IMR-90 (cell line): Measurements from ENCODE around the gene ANAPC5. TPM values are rescaled to one million over a fixed set of nuclear protein-coding genes. Genes with fewer than 3 reads are reported as not detected.

ENCODE experiments used
- ATAC-seq: fragments of 200-7000 bp; cut with Tn5 transposase; 2 replicates; pipeline ENCODE4 v1.9.1; 2020; ENCODE audit warnings: low read depth, mild to moderate bottlenecking, moderate library complexity
- BruUV-seq: library from RNA; stranded (reverse); fragments of 400-500 nt; replicated peaks from 2 replicates; lab custom pipeline; 2021; lab: Mats Ljungman, UMichigan
- CTCF ChIA-PET: fragments of 300-600 bp; formaldehyde crosslinking; extraction: SDS; loops from one replicate; lab custom pipeline; 2021; ENCODE audit warnings: antibody characterized with exemption; lab: Yijun Ruan, JAX
- POLR2A ChIA-PET: fragments of 300-600 bp; sonication (Branson Sonifier 250); formaldehyde crosslinking; loops from one replicate; lab custom pipeline; 2022; ENCODE audit warnings: antibody characterized with exemption; ENCODE audit not compliant: unreplicated experiment; lab: Charles Lee
- DNase-seq: peaks from one replicate; pipeline ENCODE4 v3.0.0; 2013
- H2AFZ ChIP-seq: replicated peaks from 2 replicates; pipeline ENCODE3; 2013; ENCODE audit warnings: low read length, mild to moderate bottlenecking; ENCODE audit not compliant: poor library complexity
- H2AK5ac ChIP-seq: 2 replicates; pipeline ENCODE4 v1.6.1; 2013; ENCODE audit warnings: low read depth, low read length, inconsistent platforms
- H2AK9ac ChIP-seq: replicated peaks from 2 replicates; pipeline ENCODE3; 2013; ENCODE audit warnings: mild to moderate bottlenecking, low read depth, low read length, moderate library complexity; ENCODE audit not compliant: poor library complexity
- H2BK120ac ChIP-seq: 2 replicates; pipeline ENCODE4 v1.6.1; 2013; ENCODE audit warnings: low read depth, low read length, inconsistent platforms
- H2BK15ac ChIP-seq: 3 replicates; pipeline ENCODE4 v1.6.1; 2013; ENCODE audit warnings: low read depth, low read length, inconsistent platforms
- H2BK20ac ChIP-seq: 2 replicates; pipeline ENCODE4 v1.6.1; 2013; ENCODE audit warnings: low read depth, mild to moderate bottlenecking, inconsistent platforms, low read length, moderate library complexity
- H2BK5ac ChIP-seq: 2 replicates; pipeline ENCODE4 v1.6.1; 2013; ENCODE audit warnings: mild to moderate bottlenecking, low read depth, low read length, inconsistent platforms; ENCODE audit not compliant: poor library complexity, severe bottlenecking
- H3K14ac ChIP-seq: replicated peaks from 2 replicates; pipeline ENCODE4 v1.6.1; 2013; ENCODE audit warnings: low read depth, low read length, inconsistent platforms
- H3K18ac ChIP-seq: 2 replicates; pipeline ENCODE4 v1.6.1; 2013; ENCODE audit warnings: low read depth, low read length, control low read depth
- H3K23ac ChIP-seq: 2 replicates; pipeline ENCODE4 v1.6.1; 2013; ENCODE audit warnings: low read depth, low read length, inconsistent platforms
- H3K27ac ChIP-seq: 2 replicates; pipeline ENCODE4 v1.5.1; 2013; ENCODE audit warnings: mild to moderate bottlenecking, control low read depth, low read length; ENCODE audit not compliant: insufficient read depth
- H3K27me3 ChIP-seq: 2 replicates; pipeline ENCODE4 v1.6.1; 2013; ENCODE audit warnings: low read length; ENCODE audit not compliant: control insufficient read depth, insufficient read depth
- H3K36me3 ChIP-seq: 2 replicates; pipeline ENCODE4 v1.6.1; 2013; ENCODE audit warnings: low read length, mixed read lengths; ENCODE audit not compliant: control insufficient read depth, insufficient read depth
- H3K4ac ChIP-seq: 2 replicates; pipeline ENCODE4 v1.6.1; 2013; ENCODE audit warnings: low read depth, low read length, inconsistent platforms
- H3K4me1 ChIP-seq: 2 replicates; pipeline ENCODE4 v1.6.1; 2013; ENCODE audit warnings: low read length, mixed read lengths; ENCODE audit not compliant: control insufficient read depth, insufficient read depth
- H3K4me2 ChIP-seq: 2 replicates; pipeline ENCODE4 v1.6.1; 2013; ENCODE audit warnings: low read depth, mild to moderate bottlenecking, control low read depth, low read length, moderate library complexity
- H3K4me3 ChIP-seq: 2 replicates; pipeline ENCODE4 v1.5.1; 2013; ENCODE audit warnings: low read depth, mild to moderate bottlenecking, control low read depth, low read length, moderate library complexity; ENCODE audit not compliant: insufficient read depth
- H3K56ac ChIP-seq: 2 replicates; pipeline ENCODE4 v1.6.1; 2013; ENCODE audit warnings: low read length, inconsistent platforms; ENCODE audit not compliant: insufficient read depth; ENCODE audit errors: extremely low read depth
- H3K79me1 ChIP-seq, 2 experiments: 2 replicates each; pipeline ENCODE4 v1.6.1; 2013; ENCODE audit warnings: low read length in 2 of 2, inconsistent platforms in 1 of 2, low read depth in 1 of 2
- H3K9ac ChIP-seq: 2 replicates; pipeline ENCODE4 v1.6.1; 2013; ENCODE audit warnings: low read depth, low read length, control low read depth
- H3K9me1 ChIP-seq: 2 replicates; pipeline ENCODE4 v1.6.1; 2013; ENCODE audit warnings: low read length, inconsistent platforms; ENCODE audit not compliant: insufficient read depth
- H3K9me3 ChIP-seq: 2 replicates; pipeline ENCODE4 v1.6.1; 2013; ENCODE audit warnings: low read length; ENCODE audit not compliant: control insufficient read depth, insufficient read depth
- H4K20me1 ChIP-seq: 2 replicates; pipeline ENCODE4 v1.6.1; 2013; ENCODE audit warnings: low read length, inconsistent platforms; ENCODE audit not compliant: insufficient read depth
- H4K5ac ChIP-seq: 2 replicates; pipeline ENCODE4 v1.6.1; 2013; ENCODE audit warnings: mild to moderate bottlenecking, low read depth, low read length, control low read depth
- H4K8ac ChIP-seq, 2 experiments: 2 replicates each; pipeline ENCODE4 v1.6.1; 2013; ENCODE audit warnings: low read depth in 2 of 2, low read length in 2 of 2, control low read depth in 1 of 2, inconsistent platforms in 1 of 2
- H4K91ac ChIP-seq: 2 replicates; pipeline ENCODE4 v1.6.1; 2013; ENCODE audit warnings: low read depth, low read length, inconsistent platforms; ENCODE audit not compliant: insufficient read depth
- BHLHE40 ChIP-seq: fragments of 150-350 bp; IDR thresholded peaks from 2 replicates; pipeline ENCODE4 v1.6.1; 2016; ENCODE audit warnings: mild to moderate bottlenecking, low read depth, low read length
- CEBPB ChIP-seq: IDR thresholded peaks from 2 replicates; pipeline ENCODE4 v1.6.1; 2012; ENCODE audit warnings: low read depth, low read length, improper control_type of control experiment
- CHD1 ChIP-seq: IDR thresholded peaks from 2 replicates; pipeline ENCODE4 v1.6.1; 2012; ENCODE audit warnings: low read depth, low read length, improper control_type of control experiment
- CTCF ChIP-seq: conservative IDR thresholded peaks from 2 replicates; pipeline ENCODE4 v1.5.1; 2012; ENCODE audit warnings: mild to moderate bottlenecking, low read depth, low read length, improper control_type of control experiment
- ELK1 ChIP-seq: fragments of 150-350 bp; IDR thresholded peaks from 2 replicates; pipeline ENCODE4 v1.6.1; 2016; ENCODE audit warnings: low read depth, mild to moderate bottlenecking, low read length, moderate library complexity, borderline replicate concordance
- FOS ChIP-seq: fragments of 150-350 bp; IDR thresholded peaks from 2 replicates; pipeline ENCODE4 v1.6.1; 2016; ENCODE audit warnings: low read depth, low read length
- MAFK ChIP-seq: IDR thresholded peaks from 2 replicates; pipeline ENCODE4 v1.6.1; 2012; ENCODE audit warnings: low read depth, low read length, improper control_type of control experiment
- MAZ ChIP-seq: IDR thresholded peaks from 2 replicates; pipeline ENCODE4 v1.6.1; 2012; ENCODE audit warnings: low read depth, mild to moderate bottlenecking, low read length, improper control_type of control experiment, moderate library complexity, borderline replicate concordance
- MXI1 ChIP-seq: IDR thresholded peaks from 2 replicates; pipeline ENCODE4 v1.6.1; 2012; ENCODE audit warnings: low read depth, mild to moderate bottlenecking, low read length, moderate library complexity, borderline replicate concordance
- NFE2L2 ChIP-seq: fragments of 150-350 bp; IDR thresholded peaks from 2 replicates; pipeline ENCODE4 v1.6.1; 2016; ENCODE audit warnings: low read depth, mild to moderate bottlenecking, low read length
- POLR2A ChIP-seq: IDR thresholded peaks from 2 replicates; pipeline ENCODE4 v1.6.1; 2012; ENCODE audit warnings: mild to moderate bottlenecking, low read depth, low read length
- RAD21 ChIP-seq: IDR thresholded peaks from 2 replicates; pipeline ENCODE4 v1.6.1; 2012; ENCODE audit warnings: low read length, improper control_type of control experiment
- RCOR1 ChIP-seq: IDR thresholded peaks from 2 replicates; pipeline ENCODE4 v1.6.1; 2012; ENCODE audit warnings: mild to moderate bottlenecking, low read length, improper control_type of control experiment; ENCODE audit not compliant: insufficient replicate concordance
- RFX5 ChIP-seq: IDR thresholded peaks from 2 replicates; pipeline ENCODE4 v1.8.0; 2012; ENCODE audit warnings: low read depth, mild to moderate bottlenecking, low read length, moderate library complexity
- SMC3 ChIP-seq: fragments of 150-350 bp; IDR thresholded peaks from 2 replicates; pipeline ENCODE4 v1.6.1; 2016; ENCODE audit warnings: low read depth, mild to moderate bottlenecking, antibody characterized with exemption, low read length, moderate library complexity
- USF2 ChIP-seq: fragments of 150-350 bp; IDR thresholded peaks from 2 replicates; pipeline ENCODE4 v1.6.1; 2017; ENCODE audit warnings: mild to moderate bottlenecking, antibody characterized with exemption, low read length, low read depth
- WGBS, 2 experiments: methylation state at CpG; one replicate each; pipeline versions ENCODE4 v1.1.5 to v1.1.7; 2013; ENCODE audit warnings: missing lambda C conversion rate in 2 of 2; ENCODE audit not compliant: insufficient read length in 1 of 2; ENCODE audit errors: extremely low coverage in 2 of 2; 5-methylcytosine and 5-hydroxymethylcytosine counted together
- dilution Hi-C: fragments of 300-500 bp; cut with HindIII; formaldehyde crosslinking; loops from one replicate; pipeline ENCODE4 v1.14.3; 2018; ENCODE audit warnings: low sequenced_read_pairs; ENCODE audit not compliant: unreplicated experiment
- in situ Hi-C: fragments of 300-500 bp; cut with MboI; formaldehyde crosslinking; loops from 3 replicates; pipeline ENCODE4 v1.14.3; 2019; ENCODE audit warnings: low sequenced_read_pairs, inconsistent platforms, mixed read lengths
- intact Hi-C: fragments of 100-400 bp; cut with micrococcal nuclease; formaldehyde crosslinking; loops from 2 replicates; pipeline ENCODE4 v1.10.0; 2022
- polyA plus RNA-seq, 3 experiments: library from polyadenylated mRNA; depleted of rRNA; stranded (reverse); fragments of >200 nt; gene quantifications; 2 replicates each; pipeline ENCODE4 v1.2.3, GENCODE V29; 2012; ENCODE audit warnings: low replicate concordance in 1 of 3
- total RNA-seq: library from RNA; depleted of rRNA; stranded (reverse); fragments of >200 nt; gene quantifications from 2 replicates; pipeline ENCODE4 v1.2.3, GENCODE V29; 2012

The ANAPC5 gene
- total and polyA plus RNA-seq, 2 of the 4 experiments (the other 2 are of a cell fraction) = 157 to 211 TPM

GRCh38 chr12:121259074-121259473 lies 93.1 kb downstream of the ANAPC5 start:
- Histone ChIP-seq H3K9ac (no peak overlapping the region), H4K5ac (no peak overlapping the region), H3K4me2 (no peak overlapping the region), H2BK120ac (no peak overlapping the region), H3K27ac (no peak overlapping the region), H3K23ac (no peak overlapping the region), H3K4me3 (no peak overlapping the region), H2BK20ac (no peak overlapping the region), H2AK5ac (no peak overlapping the region), H2BK5ac (no peak overlapping the region), H3K4ac (no peak overlapping the region), H3K36me3 (peaks cover 48% of the 10 kb centered on the region), H4K8ac (no peak overlapping the region), H4K20me1 (no peaks in the 10 kb centered on the region), H4K91ac (no peak overlapping the region), H3K79me1 (no peaks in the 10 kb centered on the region), H3K14ac (no peak overlapping the region), H3K9me1 (peaks cover 6% of the 10 kb centered on the region; the same call in 1 of the 2 replicates), H2AFZ (no peak overlapping the region), H3K9me3 (no peaks in the 10 kb centered on the region), H3K27me3 (no peaks in the 10 kb centered on the region), H3K56ac (no peak overlapping the region), H3K18ac (no peak overlapping the region), H2AK9ac (no peak overlapping the region), H2BK15ac (no peak overlapping the region), H3K4me1 (no peaks in the 10 kb centered on the region)
- DNase-seq (no peak), ATAC-seq (no peak)
- ChIA-PET CTCF (no interaction called here), POLR2A (no interaction called here)
- intact Hi-C loops = no loop called here
- no TSS peak for BruUV-seq
- WGBS, 2 experiments = 83% methylated on average over 1 of the region's 11 CpGs; no CpG with 5 or more reads in 1 of the 2 experiments
- TF ChIP-seq USF2 (no peak), FOS (no peak), MAZ (no peak), CEBPB (no peak), NFE2L2 (no peak), MXI1 (no peak), BHLHE40 (no peak), CHD1 (no peak), RCOR1 (no peak), SMC3 (no peak), ELK1 (no peak), MAFK (no peak), CTCF (no peak), RAD21 (no peak), RFX5 (no peak), POLR2A (no peak)
- in situ Hi-C loops = no loop called here
- dilution Hi-C loops = no loop called here
